ENCODE data around the gene KCNK1. TPM values are rescaled to one million over a fixed set of nuclear protein-coding genes. Genes with fewer than 3 reads are reported as not detected.
A peak's percentile ranks its signal among the peaks of the same experiment; 100 is the strongest.

The KCNK1 gene
- total RNA-seq (ENCODE audit: low replicate concordance) = 2.9 and 3.6 TPM in 2 replicates

DNA sequence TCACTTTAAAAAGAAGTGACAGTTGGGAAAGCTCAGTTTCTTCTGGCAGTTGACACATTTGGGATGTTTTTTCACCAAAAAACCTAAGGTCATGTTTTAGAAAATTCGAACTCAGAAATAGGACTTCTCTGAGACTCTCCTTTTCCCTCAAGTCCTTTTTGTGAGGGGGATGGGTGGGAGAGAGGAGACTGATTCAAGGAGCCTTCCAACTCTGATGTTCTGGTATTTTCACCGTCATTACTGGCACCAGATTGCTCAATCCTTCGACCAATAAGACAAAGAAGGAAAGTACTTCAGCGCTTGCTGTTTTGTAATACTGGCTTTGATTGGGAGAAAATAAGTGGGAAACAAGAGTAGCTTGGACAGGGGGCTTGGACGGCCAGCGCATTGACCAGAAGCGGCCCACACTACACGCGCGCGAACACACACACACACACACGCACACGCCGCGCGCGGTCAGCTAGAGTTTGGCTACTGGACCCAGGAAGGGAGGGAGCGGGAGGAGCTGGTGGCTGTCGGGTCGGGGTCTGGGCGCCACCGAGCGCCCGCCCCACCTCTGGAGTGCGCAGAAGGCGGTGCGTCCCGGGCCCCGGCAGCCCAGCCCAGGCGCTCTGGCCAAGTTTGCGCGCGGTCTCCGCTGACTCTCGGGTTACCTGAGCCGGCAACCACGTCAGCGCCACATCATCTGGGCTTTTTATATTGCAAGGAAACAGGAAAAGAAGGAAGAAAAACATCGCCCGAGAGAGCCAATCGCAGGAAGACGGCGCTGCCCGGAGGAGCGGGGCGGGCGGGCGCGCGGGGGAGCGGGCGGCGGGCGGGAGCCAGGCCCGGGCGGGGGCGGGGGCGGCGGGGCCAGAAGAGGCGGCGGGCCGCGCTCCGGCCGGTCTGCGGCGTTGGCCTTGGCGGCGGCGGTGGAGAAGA is at the start of gene KCNK1:
KCNK1 (plus strand) TSS at position 855 of the 921 bp plus-strand sequence; CDS start at position 921, 66 bp downstream.
- DNase-seq (ENCODE audit: low read depth) = peak; percentile 94
- TF ChIP-seq CTCF (IDR thresholded peaks at IDR 0.05; ENCODE audit: insufficient read depth, low read length) = no peak
- peak within 1 kb of the TSS; percentile 92 for H3K4me3 ChIP-seq (ENCODE audit: low read depth, low read length)

DNA sequence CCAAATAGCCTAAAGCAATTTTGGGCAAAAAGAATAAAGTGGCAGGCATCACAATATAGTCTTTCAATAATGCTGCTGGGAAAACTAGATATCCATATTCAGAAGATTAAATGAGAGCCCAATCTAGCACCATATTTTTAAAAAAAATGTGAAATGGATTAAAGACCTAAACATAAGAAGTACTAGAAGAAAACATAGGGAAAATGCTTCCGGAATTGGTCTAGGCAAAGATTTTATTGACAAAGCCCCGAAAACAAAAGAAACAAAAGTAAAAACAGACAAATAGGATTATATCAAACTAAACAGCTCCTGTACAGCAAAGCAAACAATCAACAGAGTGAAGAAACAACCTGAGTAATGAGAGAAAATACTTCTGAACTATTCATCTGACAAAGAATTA is 48.6 kb upstream of the KCNK1 start:
- DNase-seq (ENCODE audit: low read depth) = no peak
- H3K4me3 ChIP-seq (ENCODE audit: low read depth, low read length) = no peak overlapping the region
- no peak for TF ChIP-seq CTCF (IDR thresholded peaks at IDR 0.05; ENCODE audit: insufficient read depth, low read length)

DNA sequence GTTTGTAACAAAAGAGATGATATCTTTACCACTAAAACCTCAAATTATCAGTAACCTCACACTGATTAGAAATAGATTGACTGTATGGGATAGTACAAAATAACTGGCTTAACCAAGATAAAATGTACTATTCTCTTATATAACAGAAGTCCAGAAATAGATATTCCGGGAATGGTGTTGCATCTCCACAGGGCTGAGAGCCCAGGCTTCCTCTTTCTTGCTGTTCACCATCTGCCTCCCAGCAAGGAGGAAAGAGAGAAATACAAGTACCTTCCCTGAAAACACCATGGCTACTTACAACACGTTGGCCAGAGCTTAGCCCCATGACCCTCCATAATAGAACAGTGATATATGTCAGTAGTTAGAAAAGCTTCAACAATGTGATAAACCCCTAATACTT is 47.0 kb upstream of the KCNK1 start:
- no peak overlapping the region for H3K4me3 ChIP-seq (ENCODE audit: low read depth, low read length)
- peak; percentile 2 for DNase-seq (ENCODE audit: low read depth)
- no peak for TF ChIP-seq CTCF (IDR thresholded peaks at IDR 0.05; ENCODE audit: insufficient read depth, low read length)

GRCh38 chr1:233569636-233570035 is 44.3 kb upstream of the KCNK1 start:
- peak; percentile 36 for DNase-seq (ENCODE audit: low read depth)
- TF ChIP-seq CTCF (IDR thresholded peaks at IDR 0.05; ENCODE audit: insufficient read depth, low read length) = no peak
- H3K4me3 ChIP-seq (ENCODE audit: low read depth, low read length) = no peak overlapping the region

- no peak for TF ChIP-seq CTCF (IDR thresholded peaks at IDR 0.05; ENCODE audit: insufficient read depth, low read length)
- H3K4me3 ChIP-seq (ENCODE audit: low read depth, low read length) = no peak overlapping the region
Observed at GRCh38 chr1:233570216-233570615, 43.7 kb upstream of the KCNK1 start.

DNA sequence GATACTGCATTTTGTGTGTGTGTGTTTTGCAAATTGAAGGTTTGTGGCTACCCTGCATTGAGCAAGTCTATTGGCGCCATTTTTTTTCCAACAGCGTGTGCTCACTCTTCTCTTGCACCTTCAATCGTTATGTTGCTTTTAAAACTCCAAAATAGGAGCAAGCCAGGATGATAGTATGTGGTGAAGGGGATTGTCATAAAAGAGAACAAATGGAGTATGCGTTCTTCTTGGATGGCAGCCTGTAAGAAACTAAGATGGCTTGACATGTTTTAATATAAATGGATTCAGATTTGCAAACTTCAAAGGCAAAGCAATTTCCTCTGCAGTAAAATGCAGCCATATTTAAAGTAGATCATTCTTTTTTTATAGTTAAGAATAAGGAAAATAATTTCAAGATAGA is 43.2 kb upstream of the KCNK1 start:
- TF ChIP-seq CTCF (IDR thresholded peaks at IDR 0.05; ENCODE audit: insufficient read depth, low read length) = no peak
- H3K4me3 ChIP-seq (ENCODE audit: low read depth, low read length) = no peak overlapping the region
- no peak for DNase-seq (ENCODE audit: low read depth)

More at GRCh38 chr1:233570216-233570615, 43.7 kb upstream of the KCNK1 start:
- DNase-seq (ENCODE audit: low read depth) = no peak
